ENCODE data around the gene MRTFA.

The MRTFA gene

DNA sequence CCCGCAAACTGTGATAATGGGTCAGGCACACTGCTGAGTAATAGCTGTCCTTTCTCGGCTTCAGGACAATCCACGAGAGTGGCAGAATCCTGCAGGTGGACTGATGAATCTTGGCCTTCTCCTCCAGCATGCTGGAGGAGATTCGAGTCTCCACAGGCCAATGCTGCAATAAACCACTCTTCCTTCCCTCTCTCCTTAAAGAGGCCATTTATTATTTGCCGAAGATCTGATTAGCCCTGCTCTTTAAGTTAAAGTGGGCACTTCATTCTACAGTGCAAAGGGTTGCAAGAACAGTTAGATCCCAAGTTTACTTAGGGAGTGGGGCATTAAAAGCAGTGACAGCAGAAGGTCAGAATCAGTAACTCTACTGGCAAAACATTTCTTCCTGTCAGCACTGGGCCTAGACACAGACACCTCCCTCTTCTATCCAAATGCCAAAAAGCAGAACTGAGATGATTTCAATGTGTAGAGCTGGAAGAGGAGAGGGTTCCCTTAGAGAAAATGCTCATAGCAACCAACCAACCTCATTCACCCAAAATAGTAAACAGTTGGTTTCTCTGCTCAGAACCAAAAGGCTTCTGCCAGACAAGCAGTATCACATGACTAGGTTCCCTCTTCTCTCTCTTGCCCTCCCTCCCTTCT, 144.4 kb downstream of the MRTFA start:
- no peak for DNase-seq (ENCODE audit: low read depth)

- peak; percentile 11 for DNase-seq (ENCODE audit: low read depth)
These were observed 148.8 kb downstream of the MRTFA start for GRCh38 chr22:40487663-40488249.

DNA sequence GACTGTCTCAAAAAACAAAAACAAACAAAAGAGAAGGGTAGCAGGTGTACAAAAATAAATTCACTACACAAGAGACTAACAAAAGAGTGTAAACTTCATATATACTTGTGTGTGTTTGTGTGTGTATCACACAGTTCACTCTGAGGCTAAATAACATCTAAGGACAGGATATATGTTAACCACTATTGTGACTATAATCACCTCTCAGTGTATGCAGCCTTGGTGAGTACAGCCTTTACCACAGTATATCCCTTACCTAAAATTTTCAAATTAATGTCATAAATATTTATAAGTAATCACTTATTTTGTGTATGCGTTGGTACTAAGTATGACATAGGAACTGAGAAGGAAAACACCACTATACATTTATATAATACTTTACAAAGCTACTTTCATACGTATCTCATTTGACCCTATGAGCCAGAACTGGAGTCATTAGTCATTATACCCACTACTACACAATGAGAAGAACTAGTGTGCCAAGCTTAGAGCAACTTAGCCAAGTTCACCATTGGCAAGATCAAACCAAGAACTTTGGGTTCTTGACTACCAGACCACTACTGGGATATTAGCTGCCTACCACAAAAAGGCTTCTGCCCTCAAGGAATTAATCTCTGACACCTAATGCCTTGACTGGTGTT, 149.4 kb downstream of the MRTFA start:
- DNase-seq (ENCODE audit: low read depth), result no peak

DNA sequence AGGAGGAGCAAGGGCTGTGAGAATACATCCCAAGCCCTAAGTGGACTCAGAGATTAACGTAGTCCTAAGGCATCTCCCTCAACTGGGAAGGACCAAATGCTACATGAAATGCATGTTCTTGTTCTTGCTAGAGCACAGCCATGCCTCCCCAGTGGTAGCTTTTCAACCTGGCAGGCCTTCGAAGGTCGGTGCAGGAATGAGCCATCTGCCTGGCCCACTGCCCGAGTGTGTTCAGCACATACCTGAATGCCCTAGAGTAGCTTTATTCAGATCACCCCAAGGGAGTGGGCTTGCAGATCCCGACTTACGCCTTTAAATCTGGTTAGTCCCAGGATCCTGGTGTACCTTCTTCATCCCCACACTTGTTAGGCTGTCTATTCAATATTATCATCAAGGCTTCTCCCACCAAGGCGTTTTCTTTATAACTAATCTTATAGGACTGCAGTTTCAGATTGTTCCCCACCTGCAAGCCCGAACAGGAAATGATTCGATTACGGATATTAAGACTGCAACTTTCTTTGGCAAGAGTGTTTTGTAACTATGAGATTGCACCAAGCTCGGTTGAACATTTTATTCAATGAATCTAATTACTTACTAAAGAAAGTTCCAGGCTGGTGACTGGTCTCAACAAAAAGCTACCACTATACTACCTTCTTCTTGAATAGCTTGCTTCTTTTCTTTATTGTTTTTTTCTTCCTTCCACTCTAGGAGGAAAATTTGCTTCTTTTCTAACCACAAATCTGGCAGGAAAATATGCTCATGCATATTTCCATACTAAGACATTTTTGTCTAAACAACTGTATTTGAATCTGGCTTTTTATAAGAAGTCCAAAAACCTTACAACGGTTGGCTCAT, 150.5 kb downstream of the MRTFA start:
- DNase-seq (ENCODE audit: low read depth), result no peak

DNA sequence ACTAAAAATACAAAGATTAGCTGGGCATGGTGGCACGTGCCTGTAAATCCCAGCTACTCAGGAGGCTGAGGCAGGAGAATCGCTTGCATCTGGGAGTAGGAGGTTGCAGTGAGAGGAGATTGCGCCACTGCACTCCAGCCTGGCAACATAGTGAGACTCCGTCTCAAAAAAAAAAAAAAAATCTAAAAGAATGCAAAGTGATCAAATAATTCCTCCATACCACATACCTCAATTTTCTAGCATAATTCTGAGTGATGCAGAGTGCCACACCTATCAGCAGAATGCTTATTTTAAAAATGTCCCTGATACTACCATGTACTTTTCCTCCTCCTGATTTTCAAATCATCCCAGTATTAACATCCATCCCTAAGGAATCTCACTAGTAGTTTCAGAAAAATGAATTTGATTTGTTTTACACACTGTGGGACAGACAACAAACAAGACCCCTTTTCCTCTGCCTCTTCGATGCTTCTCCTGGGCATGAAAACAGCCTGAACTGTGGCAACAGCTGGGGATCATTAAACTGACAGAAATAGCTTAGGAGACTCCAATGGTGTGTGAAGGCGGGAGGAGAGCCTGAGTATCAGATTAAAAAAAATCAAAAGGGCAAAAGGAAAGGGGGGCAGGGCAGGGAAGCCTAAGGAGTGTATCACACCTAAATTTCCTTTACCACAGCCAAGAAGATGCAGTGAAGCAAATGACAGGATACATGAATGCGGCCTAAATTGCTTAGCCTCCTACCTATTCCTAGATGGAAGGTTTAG, 151.4 kb downstream of the MRTFA start:
- no peak for DNase-seq (ENCODE audit: low read depth)

DNA sequence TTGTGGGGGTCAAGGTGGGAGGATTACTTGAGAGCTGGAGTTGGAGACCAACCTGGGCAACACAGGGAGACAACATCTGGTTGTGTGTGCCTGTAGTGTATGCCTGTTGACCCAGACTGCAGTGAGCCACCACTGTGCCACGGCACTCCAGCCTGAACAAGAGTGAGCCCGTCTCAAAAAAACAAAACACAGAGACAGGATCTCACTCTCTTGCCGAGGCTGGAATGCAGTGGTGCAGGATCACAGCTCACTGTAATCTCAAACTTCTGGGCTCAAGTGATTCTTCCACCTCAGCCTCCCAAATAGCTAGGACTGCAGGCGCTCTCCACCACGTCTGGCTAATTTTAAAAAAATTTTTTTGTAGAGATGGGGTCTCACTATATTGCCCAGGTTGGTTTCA, 153.6 kb downstream of the MRTFA start:
- no peak for DNase-seq (ENCODE audit: low read depth)

DNA sequence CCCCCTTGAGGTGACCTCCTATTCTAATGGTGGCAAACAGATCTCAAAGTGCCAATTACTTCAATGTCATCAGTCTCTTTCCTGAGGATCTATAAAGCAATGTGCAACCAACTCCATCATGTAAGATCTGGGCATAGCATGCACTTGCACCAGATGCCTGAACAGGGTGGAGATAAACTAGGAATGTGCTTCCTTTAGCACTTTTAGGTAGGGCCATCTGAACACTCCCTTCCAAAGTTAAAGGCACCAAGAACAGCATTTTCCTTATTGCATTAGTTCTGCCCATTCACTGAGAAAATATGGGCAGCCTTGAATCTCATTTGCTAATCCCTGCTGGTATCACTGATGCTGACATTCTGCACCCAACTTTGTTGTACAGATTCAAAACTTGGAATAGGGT, 154.1 kb downstream of the MRTFA start:
- DNase-seq (ENCODE audit: low read depth), result no peak

- DNase-seq (ENCODE audit: low read depth), result no peak
These were observed 155.5 kb downstream of the MRTFA start for GRCh38 chr22:40480996-40481395.

DNA sequence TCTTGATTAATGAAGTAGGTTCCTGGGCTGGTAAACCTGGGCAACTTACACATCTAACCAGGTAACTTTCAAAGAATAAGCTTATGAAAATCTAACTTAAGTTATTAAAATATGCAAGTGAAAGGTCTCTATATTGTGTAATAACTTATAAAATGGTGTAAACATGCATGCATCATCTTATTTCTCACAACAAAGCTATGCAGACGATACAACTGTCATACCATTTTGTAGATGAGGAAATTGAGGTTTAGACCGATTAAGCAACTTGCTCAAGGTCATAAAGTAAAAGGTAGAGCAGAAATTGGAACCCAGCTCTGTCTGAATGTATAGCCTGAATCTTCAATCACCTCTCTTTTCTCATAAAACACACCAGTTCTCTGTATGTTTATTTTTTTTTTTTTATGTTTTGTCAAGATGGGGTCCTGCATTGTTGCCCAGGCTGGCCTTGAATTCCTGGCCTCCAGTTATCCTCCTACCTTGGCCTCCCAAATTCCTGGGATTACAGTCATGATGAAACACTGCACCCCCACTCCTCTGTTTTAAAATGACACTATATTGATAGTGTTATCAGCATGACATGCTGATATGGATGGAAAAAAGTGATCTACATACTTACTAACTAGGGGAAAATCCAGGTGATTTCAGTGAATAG, 156.5 kb downstream of the MRTFA start:
- DNase-seq (ENCODE audit: low read depth), result no peak

- no peak for DNase-seq (ENCODE audit: low read depth)
These were observed 157.3 kb downstream of the MRTFA start for GRCh38 chr22:40479126-40479800.

- no peak for DNase-seq (ENCODE audit: low read depth)
These were observed 158.0 kb downstream of the MRTFA start for GRCh38 chr22:40478338-40479125.

DNA sequence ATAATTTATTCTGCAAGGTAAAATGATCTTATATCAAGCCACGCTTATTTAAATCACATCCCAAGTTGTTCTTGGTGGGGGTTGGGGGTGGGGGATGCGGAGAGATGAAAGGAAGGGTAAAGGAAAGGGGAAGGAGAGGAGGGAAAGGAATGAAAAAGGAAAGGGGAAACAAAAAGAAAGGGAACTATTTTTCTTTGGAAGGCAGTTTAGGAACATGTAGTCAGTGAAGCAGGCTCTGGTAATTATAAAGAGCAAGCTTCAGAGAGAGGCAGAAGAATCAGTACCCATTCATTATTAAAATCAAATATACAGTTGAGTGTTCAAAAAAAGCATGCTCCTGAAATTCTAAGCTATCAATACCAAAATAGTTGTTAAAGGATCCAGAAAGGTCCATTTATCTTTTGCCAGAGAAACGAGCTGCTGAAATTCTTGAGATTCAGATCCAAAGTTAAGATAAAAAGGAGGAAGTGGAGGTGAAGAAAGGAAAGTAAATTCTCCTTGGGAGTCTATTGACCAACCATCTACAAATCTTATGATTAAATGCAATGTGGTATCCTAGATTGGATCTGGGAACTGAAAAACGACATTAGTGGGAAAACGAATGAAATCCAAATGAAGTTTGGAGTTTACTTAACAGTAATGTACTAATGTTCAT, 158.7 kb downstream of the MRTFA start:
- DNase-seq (ENCODE audit: low read depth), result no peak

- DNase-seq (ENCODE audit: low read depth), result no peak
These were observed 160.2 kb downstream of the MRTFA start for GRCh38 chr22:40476341-40476740.

DNA sequence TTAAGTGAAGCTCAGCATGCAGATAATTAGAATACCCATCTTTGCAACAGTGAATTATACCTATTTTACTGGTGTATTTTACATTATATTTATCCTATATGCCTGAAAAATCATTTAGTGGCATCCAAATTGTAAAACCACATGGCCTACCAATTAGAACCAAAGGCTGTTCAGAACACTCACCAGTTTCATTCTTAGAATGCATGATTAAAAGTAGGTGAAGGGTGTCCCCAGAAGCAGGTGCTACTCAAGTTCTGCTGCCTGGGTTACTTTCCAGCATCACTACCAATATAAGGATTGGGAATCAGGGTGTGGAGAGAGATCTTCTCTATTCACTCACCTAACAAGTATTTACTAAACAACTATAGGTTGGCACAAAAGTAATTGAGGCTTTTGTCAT, 162.8 kb downstream of the MRTFA start:
- no peak for DNase-seq (ENCODE audit: low read depth)

- no peak for DNase-seq (ENCODE audit: low read depth)
These were observed 163.9 kb downstream of the MRTFA start for GRCh38 chr22:40472579-40472978.

DNA sequence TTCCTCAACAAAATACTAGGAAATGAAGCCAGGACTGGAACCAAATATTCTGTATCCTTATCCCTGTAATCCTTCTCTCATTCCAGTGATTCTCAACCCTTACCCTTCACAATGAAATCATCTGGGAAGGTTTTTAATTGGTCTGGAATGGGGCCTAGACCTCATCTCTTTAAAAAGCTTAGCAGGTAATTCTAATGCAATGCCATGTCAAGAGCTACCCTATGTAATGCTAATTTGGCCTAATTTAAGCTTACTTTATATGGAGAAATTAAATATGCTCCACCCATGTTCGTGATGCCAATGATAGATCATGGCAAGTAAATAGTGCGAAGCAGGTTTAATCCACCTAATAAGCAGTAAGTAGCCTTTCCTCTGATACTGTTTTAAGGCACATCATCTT, 164.5 kb downstream of the MRTFA start:
- no peak for DNase-seq (ENCODE audit: low read depth)

GRCh38 chr22:40469181-40469580, 167.3 kb downstream of the MRTFA start:
- no peak for DNase-seq (ENCODE audit: low read depth)

- DNase-seq (ENCODE audit: low read depth), result no peak
These were observed 167.9 kb downstream of the MRTFA start for GRCh38 chr22:40468616-40469015.

GRCh38 chr22:40466976-40467375, 169.5 kb downstream of the MRTFA start:
- no peak for DNase-seq (ENCODE audit: low read depth)

DNA sequence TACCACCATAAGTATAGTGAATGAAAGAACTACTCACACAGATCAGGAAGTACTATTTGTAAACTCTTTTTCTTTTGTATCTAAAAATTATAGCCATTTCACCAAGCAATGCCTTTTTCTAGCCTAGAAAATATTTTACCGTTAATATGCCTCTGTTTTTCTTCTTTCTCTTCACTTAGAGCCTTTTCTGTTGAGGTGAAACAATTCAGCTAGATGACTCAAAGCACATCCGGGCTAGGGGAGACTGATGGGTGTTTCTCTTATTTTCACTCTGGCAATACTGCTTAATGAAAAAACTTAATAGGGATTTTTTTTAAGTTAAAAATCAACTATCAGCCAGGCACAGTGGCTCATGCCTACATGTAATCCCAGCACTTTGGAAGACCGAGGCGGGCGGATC, 172.8 kb downstream of the MRTFA start:
- no peak for DNase-seq (ENCODE audit: low read depth)
